Measurements from ENCODE around the gene CLDN4.
A peak's percentile ranks its signal among the peaks of the same experiment; 100 is the strongest.

CLDN4 gene

DNA sequence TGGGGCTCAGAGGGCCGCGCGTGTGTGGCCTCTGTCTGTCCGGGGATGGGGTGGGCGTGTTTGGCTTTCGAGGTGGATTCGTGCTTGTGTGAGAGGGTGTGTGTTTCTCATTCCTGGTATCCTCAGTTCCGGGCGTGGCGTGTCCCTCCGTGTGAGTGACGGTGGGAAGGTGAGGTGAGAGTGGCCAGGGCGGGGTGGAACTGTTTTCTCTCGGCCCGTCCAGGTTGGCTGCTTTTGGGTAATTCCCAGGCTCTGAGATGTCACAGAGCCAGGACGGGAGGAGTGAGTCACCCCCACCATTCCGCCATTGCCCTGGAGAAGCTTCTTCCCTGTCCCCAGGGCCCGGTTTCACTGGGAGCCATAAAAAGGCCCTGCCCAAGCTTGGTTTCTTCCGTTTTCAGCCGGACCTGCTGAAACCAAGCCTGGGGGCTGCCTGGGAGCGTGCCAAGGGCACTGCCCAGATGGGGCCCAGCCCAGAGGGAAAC lies 21.3 kb upstream of the CLDN4 start (continued):
- TF ChIP-seq PRDM10 (tag by site-specific recombination; IDR thresholded peaks at IDR 0.05) (peak; percentile 67; the same call in 1 of the 2 replicates), ZNF266 (tag by site-specific recombination; IDR thresholded peaks at IDR 0.05; ENCODE audit: low read depth) (no peak)
- TF ChIP-seq, protein P1, sequence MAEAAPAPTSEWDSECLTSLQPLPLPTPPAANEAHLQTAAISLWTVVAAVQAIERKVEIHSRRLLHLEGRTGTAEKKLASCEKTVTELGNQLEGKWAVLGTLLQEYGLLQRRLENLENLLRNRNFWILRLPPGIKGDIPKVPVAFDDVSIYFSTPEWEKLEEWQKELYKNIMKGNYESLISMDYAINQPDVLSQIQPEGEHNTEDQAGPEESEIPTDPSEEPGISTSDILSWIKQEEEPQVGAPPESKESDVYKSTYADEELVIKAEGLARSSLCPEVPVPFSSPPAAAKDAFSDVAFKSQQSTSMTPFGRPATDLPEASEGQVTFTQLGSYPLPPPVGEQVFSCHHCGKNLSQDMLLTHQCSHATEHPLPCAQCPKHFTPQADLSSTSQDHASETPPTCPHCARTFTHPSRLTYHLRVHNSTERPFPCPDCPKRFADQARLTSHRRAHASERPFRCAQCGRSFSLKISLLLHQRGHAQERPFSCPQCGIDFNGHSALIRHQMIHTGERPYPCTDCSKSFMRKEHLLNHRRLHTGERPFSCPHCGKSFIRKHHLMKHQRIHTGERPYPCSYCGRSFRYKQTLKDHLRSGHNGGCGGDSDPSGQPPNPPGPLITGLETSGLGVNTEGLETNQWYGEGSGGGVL (tag by site-specific recombination; IDR thresholded peaks at IDR 0.05), result no peak

DNA sequence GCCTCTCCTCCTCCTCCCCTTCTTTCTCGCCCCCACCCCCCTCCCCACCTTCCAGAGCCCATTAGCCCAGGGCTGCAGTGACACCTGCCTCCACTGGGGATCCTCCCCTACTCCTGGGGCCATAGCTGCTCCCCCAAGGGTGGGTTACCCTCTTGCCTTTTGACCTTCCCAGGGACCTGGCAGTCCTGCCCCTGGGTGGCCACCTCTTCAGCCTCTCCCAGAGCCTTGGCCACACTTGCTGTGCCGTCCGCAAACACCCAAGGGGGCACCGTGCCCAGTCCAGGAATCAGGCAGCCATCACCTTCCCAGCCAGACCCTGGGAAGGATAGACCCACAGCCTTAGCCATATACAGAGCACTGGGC lies 19.8 kb upstream of the CLDN4 start:
- Histone ChIP-seq H3K4me1 (ENCODE audit: control insufficient read depth, insufficient read depth, low read length) (no peaks in the 10 kb centered on the region), H3K4me3 (ENCODE audit: low read depth, low read length) (no peak overlapping the region), H3K36me3 (ENCODE audit: control insufficient read depth in 2 of 2, insufficient read depth in 1 of 2, low read length in 2 of 2) (no peaks in the 10 kb centered on the region), H3K27ac (ENCODE audit: extremely low read depth, low read depth, low read length) (no peak overlapping the region), H3K9me3 (ENCODE audit: control insufficient read depth, insufficient read depth, low read depth, low read length) (no peaks in the 10 kb centered on the region)
- TF ChIP-seq ZNF404 (tag by site-specific recombination; IDR thresholded peaks at IDR 0.05) (no peak), ZNF791 (tag by site-specific recombination; IDR thresholded peaks at IDR 0.05) (no peak), ZNF521 (tag by site-specific recombination; IDR thresholded peaks at IDR 0.05) (no peak), ZNF629 (tag by site-specific recombination; IDR thresholded peaks at IDR 0.05) (no peak), ZNF514 (tag by site-specific recombination; IDR thresholded peaks at IDR 0.05) (no peak), KLF7 (tag by site-specific recombination; IDR thresholded peaks at IDR 0.05; ENCODE audit: borderline replicate concordance) (no peak)
- POLR2A ChIA-PET, result interaction anchor here (1.1 kb wide), 1 partner anchor 40 kb away, joined by 3 read pairs; no protein-coding TSS in a partner anchor
- CTCF ChIA-PET, result interaction anchor here (0.7 to 4.3 kb wide), 5 partner anchors 11 to 70 kb away, joined by 4 to 40 read pairs (median 9); no protein-coding TSS in a partner anchor

GRCh38 chr7:73811760-73812168 lies 19.0 kb upstream of the CLDN4 start:
- H3K27ac ChIP-seq (ENCODE audit: extremely low read depth, low read depth, low read length), result no peak overlapping the region
- TF ChIP-seq ZNF24 (tag by site-specific recombination; IDR thresholded peaks at IDR 0.05) (no peak), ZNF654 (tag by site-specific recombination; IDR thresholded peaks at IDR 0.05; ENCODE audit: low read depth) (peak; percentile 13; the same call in 1 of the 2 replicates), ZNF292 (tag by site-specific recombination; IDR thresholded peaks at IDR 0.05; ENCODE audit: borderline replicate concordance, low read depth) (no peak), ZNF747 (tag by site-specific recombination; IDR thresholded peaks at IDR 0.05) (no peak), ZNF768 (tag by site-specific recombination; IDR thresholded peaks at IDR 0.05) (peak; percentile 63; the same call in 1 of the 2 replicates), ZNF132 (tag by site-specific recombination; IDR thresholded peaks at IDR 0.05; ENCODE audit: borderline replicate concordance) (no peak), ZNF2 (tag by site-specific recombination; IDR thresholded peaks at IDR 0.05) (no peak)
- TF ChIP-seq, protein P2, sequence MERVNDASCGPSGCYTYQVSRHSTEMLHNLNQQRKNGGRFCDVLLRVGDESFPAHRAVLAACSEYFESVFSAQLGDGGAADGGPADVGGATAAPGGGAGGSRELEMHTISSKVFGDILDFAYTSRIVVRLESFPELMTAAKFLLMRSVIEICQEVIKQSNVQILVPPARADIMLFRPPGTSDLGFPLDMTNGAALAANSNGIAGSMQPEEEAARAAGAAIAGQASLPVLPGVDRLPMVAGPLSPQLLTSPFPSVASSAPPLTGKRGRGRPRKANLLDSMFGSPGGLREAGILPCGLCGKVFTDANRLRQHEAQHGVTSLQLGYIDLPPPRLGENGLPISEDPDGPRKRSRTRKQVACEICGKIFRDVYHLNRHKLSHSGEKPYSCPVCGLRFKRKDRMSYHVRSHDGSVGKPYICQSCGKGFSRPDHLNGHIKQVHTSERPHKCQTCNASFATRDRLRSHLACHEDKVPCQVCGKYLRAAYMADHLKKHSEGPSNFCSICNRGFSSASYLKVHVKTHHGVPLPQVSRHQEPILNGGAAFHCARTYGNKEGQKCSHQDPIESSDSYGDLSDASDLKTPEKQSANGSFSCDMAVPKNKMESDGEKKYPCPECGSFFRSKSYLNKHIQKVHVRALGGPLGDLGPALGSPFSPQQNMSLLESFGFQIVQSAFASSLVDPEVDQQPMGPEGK (tag by site-specific recombination; IDR thresholded peaks at IDR 0.05), result no peak
- TF ChIP-seq, protein P3, sequence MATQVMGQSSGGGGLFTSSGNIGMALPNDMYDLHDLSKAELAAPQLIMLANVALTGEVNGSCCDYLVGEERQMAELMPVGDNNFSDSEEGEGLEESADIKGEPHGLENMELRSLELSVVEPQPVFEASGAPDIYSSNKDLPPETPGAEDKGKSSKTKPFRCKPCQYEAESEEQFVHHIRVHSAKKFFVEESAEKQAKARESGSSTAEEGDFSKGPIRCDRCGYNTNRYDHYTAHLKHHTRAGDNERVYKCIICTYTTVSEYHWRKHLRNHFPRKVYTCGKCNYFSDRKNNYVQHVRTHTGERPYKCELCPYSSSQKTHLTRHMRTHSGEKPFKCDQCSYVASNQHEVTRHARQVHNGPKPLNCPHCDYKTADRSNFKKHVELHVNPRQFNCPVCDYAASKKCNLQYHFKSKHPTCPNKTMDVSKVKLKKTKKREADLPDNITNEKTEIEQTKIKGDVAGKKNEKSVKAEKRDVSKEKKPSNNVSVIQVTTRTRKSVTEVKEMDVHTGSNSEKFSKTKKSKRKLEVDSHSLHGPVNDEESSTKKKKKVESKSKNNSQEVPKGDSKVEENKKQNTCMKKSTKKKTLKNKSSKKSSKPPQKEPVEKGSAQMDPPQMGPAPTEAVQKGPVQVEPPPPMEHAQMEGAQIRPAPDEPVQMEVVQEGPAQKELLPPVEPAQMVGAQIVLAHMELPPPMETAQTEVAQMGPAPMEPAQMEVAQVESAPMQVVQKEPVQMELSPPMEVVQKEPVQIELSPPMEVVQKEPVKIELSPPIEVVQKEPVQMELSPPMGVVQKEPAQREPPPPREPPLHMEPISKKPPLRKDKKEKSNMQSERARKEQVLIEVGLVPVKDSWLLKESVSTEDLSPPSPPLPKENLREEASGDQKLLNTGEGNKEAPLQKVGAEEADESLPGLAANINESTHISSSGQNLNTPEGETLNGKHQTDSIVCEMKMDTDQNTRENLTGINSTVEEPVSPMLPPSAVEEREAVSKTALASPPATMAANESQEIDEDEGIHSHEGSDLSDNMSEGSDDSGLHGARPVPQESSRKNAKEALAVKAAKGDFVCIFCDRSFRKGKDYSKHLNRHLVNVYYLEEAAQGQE (tag by site-specific recombination; IDR thresholded peaks at IDR 0.05), result peak; percentile 91
- POLR2A ChIA-PET, result interaction anchor here (0.9 kb wide), 1 partner anchor 16 kb away, joined by 3 read pairs; no protein-coding TSS in a partner anchor
- H3K36me3 ChIP-seq (ENCODE audit: control insufficient read depth in 2 of 2, insufficient read depth in 1 of 2, low read length in 2 of 2), result no peaks in the 10 kb centered on the region
- H3K4me1 ChIP-seq (ENCODE audit: control insufficient read depth, insufficient read depth, low read length), result no peaks in the 10 kb centered on the region
- no peaks in the 10 kb centered on the region for H3K9me3 ChIP-seq (ENCODE audit: control insufficient read depth, insufficient read depth, low read depth, low read length)
- no peak overlapping the region for H3K4me3 ChIP-seq (ENCODE audit: low read depth, low read length)
- CTCF ChIA-PET, result interaction anchor here (0.7 to 4.3 kb wide), 13 partner anchors 10 to 215 kb away, joined by 3 to 40 read pairs (median 4); no protein-coding TSS in a partner anchor
